Measurements from ENCODE around the gene KIAA0040.

- TF ChIP-seq CTCF (IDR thresholded peaks at IDR 0.05 in 2 of 3, conservative IDR thresholded peaks at IDR 0.05 in 1 of 3; ENCODE audit: control insufficient read depth in 2 of 3, extremely low read depth in 1 of 3, insufficient read depth in 1 of 3, low read depth in 3 of 3, low read length in 3 of 3) (no peak), EZH2 (IDR thresholded peaks at IDR 0.05; ENCODE audit: borderline replicate concordance, control insufficient read depth, low read depth, low read length) (no peak), REST (IDR thresholded peaks at IDR 0.05; ENCODE audit: low read depth, low read length) (no peak), FOS (IDR thresholded peaks at IDR 0.05; ENCODE audit: borderline replicate concordance, extremely low read depth, insufficient read length) (no peak), CHD1 (IDR thresholded peaks at IDR 0.05; ENCODE audit: low read depth, low read length) (no peak)
Observed at GRCh38 chr1:175185903-175186302, 6.7 kb downstream of the KIAA0040 start.
